ENCODE data around the gene U2SURP.

The U2SURP gene

GRCh38 chr3:143088835-143089234, 87.5 kb downstream of the U2SURP start:
- no peaks in the 10 kb centered on the region for H4K20me1 ChIP-seq (ENCODE audit: low read depth, low read length)
- no peak overlapping the region for H3K4me3 ChIP-seq (ENCODE audit: insufficient read depth, low read length, poor library complexity, severe bottlenecking)
- no peaks in the 10 kb centered on the region for H3K9me3 ChIP-seq (ENCODE audit: insufficient read depth, low read length)
- no peak overlapping the region for H3K4me2 ChIP-seq (ENCODE audit: low read depth, low read length, poor library complexity, severe bottlenecking)
- no peak overlapping the region for H3K9ac ChIP-seq (ENCODE audit: low read length)
- H3K36me3 ChIP-seq (ENCODE audit: low read length): no peaks in the 10 kb centered on the region
- no peak for TF ChIP-seq CTCF (IDR thresholded peaks at IDR 0.05; ENCODE audit: insufficient read depth, low read length, poor library complexity, severe bottlenecking)
- no peak for TF ChIP-seq EZH2phosphoT487 (conservative IDR thresholded peaks at IDR 0.05; ENCODE audit: low read length)
- H3K9me2 ChIP-seq (replicated peaks; ENCODE audit: insufficient read depth, low read length): no peaks in the 10 kb centered on the region
- no peaks in the 10 kb centered on the region for H3F3A ChIP-seq (ENCODE audit: insufficient read depth)
- no peaks in the 10 kb centered on the region for H3K27me3 ChIP-seq (ENCODE audit: low read length)
- no peaks in the 10 kb centered on the region for H3K79me2 ChIP-seq (ENCODE audit: insufficient read depth, low read length)
- H2AFZ ChIP-seq (ENCODE audit: low read depth, low read length, severe bottlenecking): no peak overlapping the region
- no peak overlapping the region for H3K27ac ChIP-seq (ENCODE audit: low read depth, low read length)

GRCh38 chr3:143089965-143090364, 88.6 kb downstream of the U2SURP start:
- H3K4me2 ChIP-seq (ENCODE audit: low read depth, low read length, poor library complexity, severe bottlenecking): no peak overlapping the region
- no peaks in the 10 kb centered on the region for H3F3A ChIP-seq (ENCODE audit: insufficient read depth)
- no peak overlapping the region for H3K27ac ChIP-seq (ENCODE audit: low read depth, low read length)
- no peaks in the 10 kb centered on the region for H3K79me2 ChIP-seq (ENCODE audit: insufficient read depth, low read length)
- no peaks in the 10 kb centered on the region for H3K27me3 ChIP-seq (ENCODE audit: low read length)
- H3K4me3 ChIP-seq (ENCODE audit: insufficient read depth, low read length, poor library complexity, severe bottlenecking): no peak overlapping the region
- no peaks in the 10 kb centered on the region for H3K36me3 ChIP-seq (ENCODE audit: low read length)
- TF ChIP-seq EZH2phosphoT487 (conservative IDR thresholded peaks at IDR 0.05; ENCODE audit: low read length) (no peak), CTCF (IDR thresholded peaks at IDR 0.05; ENCODE audit: insufficient read depth, low read length, poor library complexity, severe bottlenecking) (no peak)
- H3K9me3 ChIP-seq (ENCODE audit: insufficient read depth, low read length): no peaks in the 10 kb centered on the region
- no peak overlapping the region for H2AFZ ChIP-seq (ENCODE audit: low read depth, low read length, severe bottlenecking)
- no peaks in the 10 kb centered on the region for H3K9me2 ChIP-seq (replicated peaks; ENCODE audit: insufficient read depth, low read length)
- H3K9ac ChIP-seq (ENCODE audit: low read length): no peak overlapping the region
- no peaks in the 10 kb centered on the region for H4K20me1 ChIP-seq (ENCODE audit: low read depth, low read length)

- Histone ChIP-seq H3F3A (ENCODE audit: insufficient read depth) (no peaks in the 10 kb centered on the region), H3K4me2 (ENCODE audit: low read depth, low read length, poor library complexity, severe bottlenecking) (no peak overlapping the region), H3K79me2 (ENCODE audit: insufficient read depth, low read length) (no peaks in the 10 kb centered on the region), H3K27ac (ENCODE audit: low read depth, low read length) (no peak overlapping the region), H2AFZ (ENCODE audit: low read depth, low read length, severe bottlenecking) (no peak overlapping the region), H3K9me2 (replicated peaks; ENCODE audit: insufficient read depth, low read length) (no peaks in the 10 kb centered on the region), H3K9me3 (ENCODE audit: insufficient read depth, low read length) (peaks cover 3% of the 10 kb centered on the region; the same call in 1 of the 2 replicates), H3K27me3 (ENCODE audit: low read length) (no peaks in the 10 kb centered on the region), H3K9ac (ENCODE audit: low read length) (no peak overlapping the region), H3K36me3 (ENCODE audit: low read length) (no peaks in the 10 kb centered on the region), H4K20me1 (ENCODE audit: low read depth, low read length) (no peaks in the 10 kb centered on the region), H3K4me3 (ENCODE audit: insufficient read depth, low read length, poor library complexity, severe bottlenecking) (no peak overlapping the region)
- TF ChIP-seq CTCF (IDR thresholded peaks at IDR 0.05; ENCODE audit: insufficient read depth, low read length, poor library complexity, severe bottlenecking) (no peak), EZH2phosphoT487 (conservative IDR thresholded peaks at IDR 0.05; ENCODE audit: low read length) (no peak)
Observed at GRCh38 chr3:143090486-143090885, 89.1 kb downstream of the U2SURP start.

Measured in SU-DHL-6 (cell line).